Mammary epithelial cell (primary cell): ENCODE data around the gene TSR1.

ENCODE experiments used
- EZH2 ChIP-seq: IDR thresholded peaks from 2 replicates; pipeline ENCODE4 v1.6.1; 2012; ENCODE audit warnings: low read length, inconsistent platforms, borderline replicate concordance
- TF ChIP-seq, protein P1 (sequence below), 2 donors: IDR thresholded peaks in 1 of 2; conservative IDR thresholded peaks in 1 of 2; 2 replicates each; pipeline ENCODE4 v1.5.1; 2011 to 2012; ENCODE audit warnings: inconsistent platforms in 2 of 2, low read length in 2 of 2, mild to moderate bottlenecking in 2 of 2, control low read depth in 1 of 2, low read depth in 1 of 2; ENCODE audit not compliant: insufficient read depth in 1 of 2; ENCODE audit errors: extremely low read depth in 1 of 2

DNA sequence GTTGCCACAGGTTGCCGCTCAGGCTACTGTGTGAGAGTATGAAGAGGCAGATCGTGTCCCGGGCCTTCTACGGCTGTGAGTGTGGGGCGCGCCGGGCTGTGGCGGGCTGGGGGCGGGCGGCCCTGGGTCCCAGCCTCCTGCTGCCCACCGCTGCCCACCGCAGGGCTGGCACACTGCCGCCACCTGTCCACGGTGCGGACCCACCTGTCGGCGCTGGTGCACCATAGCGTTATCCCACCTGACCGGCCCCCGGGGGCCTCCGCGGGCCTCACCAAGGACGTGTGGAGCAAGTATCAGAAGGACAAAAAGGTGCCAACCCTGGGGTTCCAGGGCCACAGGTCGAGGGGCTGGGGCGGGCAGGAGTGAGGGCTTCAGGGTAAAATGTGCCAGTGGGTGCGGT, 35.9 kb upstream of the TSR1 start:
- TF ChIP-seq, protein P1, sequence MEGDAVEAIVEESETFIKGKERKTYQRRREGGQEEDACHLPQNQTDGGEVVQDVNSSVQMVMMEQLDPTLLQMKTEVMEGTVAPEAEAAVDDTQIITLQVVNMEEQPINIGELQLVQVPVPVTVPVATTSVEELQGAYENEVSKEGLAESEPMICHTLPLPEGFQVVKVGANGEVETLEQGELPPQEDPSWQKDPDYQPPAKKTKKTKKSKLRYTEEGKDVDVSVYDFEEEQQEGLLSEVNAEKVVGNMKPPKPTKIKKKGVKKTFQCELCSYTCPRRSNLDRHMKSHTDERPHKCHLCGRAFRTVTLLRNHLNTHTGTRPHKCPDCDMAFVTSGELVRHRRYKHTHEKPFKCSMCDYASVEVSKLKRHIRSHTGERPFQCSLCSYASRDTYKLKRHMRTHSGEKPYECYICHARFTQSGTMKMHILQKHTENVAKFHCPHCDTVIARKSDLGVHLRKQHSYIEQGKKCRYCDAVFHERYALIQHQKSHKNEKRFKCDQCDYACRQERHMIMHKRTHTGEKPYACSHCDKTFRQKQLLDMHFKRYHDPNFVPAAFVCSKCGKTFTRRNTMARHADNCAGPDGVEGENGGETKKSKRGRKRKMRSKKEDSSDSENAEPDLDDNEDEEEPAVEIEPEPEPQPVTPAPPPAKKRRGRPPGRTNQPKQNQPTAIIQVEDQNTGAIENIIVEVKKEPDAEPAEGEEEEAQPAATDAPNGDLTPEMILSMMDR (conservative IDR thresholded peaks at IDR 0.05 in 1 of 2, IDR thresholded peaks at IDR 0.05 in 1 of 2; ENCODE audit: extremely low read depth in 1 of 2, insufficient read depth in 1 of 2, low read depth in 1 of 2, low read length in 2 of 2) = no peak
- TF ChIP-seq EZH2 = no peak
